NCI-H2227 treated with DMSO at 0.1 percent for 48 hours (cell line): ENCODE measurements around the gene MT1M.
"Not testable (repeated sequence)": the region's sequence is repeated elsewhere in the genome, so short reads cannot be mapped to it uniquely, and the experiment has no call there.

Source experiments
- DNase-seq: peaks from one replicate; lab custom pipeline; 2025; lab: John Stamatoyannopoulos, UW

Gene MT1M

GRCh38 chr16:56608876-56609462 lies 23.5 kb upstream of the MT1M start:
- no peak for DNase-seq

- DNase-seq: no peak
Observed at GRCh38 chr16:56609463-56609921, 23.0 kb upstream of the MT1M start.

GRCh38 chr16:56610017-56610608 lies 22.3 kb upstream of the MT1M start:
- no peak for DNase-seq

- DNase-seq: no peak
Observed at GRCh38 chr16:56610609-56611111, 21.8 kb upstream of the MT1M start.

- no peak for DNase-seq
Observed at GRCh38 chr16:56611281-56611833, 21.1 kb upstream of the MT1M start.

- DNase-seq: no peak
Observed at GRCh38 chr16:56613706-56614105, 18.8 kb upstream of the MT1M start.

- no peak for DNase-seq
Observed at GRCh38 chr16:56614549-56614991, 17.9 kb upstream of the MT1M start.

- DNase-seq: no peak
Observed at GRCh38 chr16:56615353-56615752, 17.1 kb upstream of the MT1M start.

- DNase-seq: no peak
Observed at GRCh38 chr16:56616608-56617211, 15.7 kb upstream of the MT1M start.

GRCh38 chr16:56617212-56618085 lies 15.0 kb upstream of the MT1M start:
- no peak for DNase-seq

GRCh38 chr16:56618138-56618537 lies 14.3 kb upstream of the MT1M start:
- no peak for DNase-seq

- DNase-seq: no peak
Observed at GRCh38 chr16:56620339-56620897, 12.0 kb upstream of the MT1M start.

- not testable (repeated sequence) for DNase-seq
Observed at GRCh38 chr16:56621665-56622445, 10.6 kb upstream of the MT1M start.

- not testable (repeated sequence) for DNase-seq
Observed at GRCh38 chr16:56623184-56623583, 9.3 kb upstream of the MT1M start.

- DNase-seq: no peak
Observed at GRCh38 chr16:56623637-56624036, 8.8 kb upstream of the MT1M start.

GRCh38 chr16:56625140-56625942 lies 7.1 kb upstream of the MT1M start, which contains the start of gene MT1E:
Gene MT1E (plus strand): TSS chr16:56625781. CDS start chr16:56625852, 71 bp downstream.
- DNase-seq: peak; percentile 34

- no peak for DNase-seq
Observed at GRCh38 chr16:56625943-56626654, 6.4 kb upstream of the MT1M start.

GRCh38 chr16:56626685-56627084 lies 5.8 kb upstream of the MT1M start:
- DNase-seq: no peak
